Natural killer cell (primary cell): ENCODE data around the gene RELN. TPM values are rescaled to one million over a fixed set of nuclear protein-coding genes. Genes with fewer than 3 reads are reported as not detected.

Experiments used
- ATAC-seq, 3 donors: fragments of 150-1000 bp in 2 of 3; fragments of 200-7000 bp in 1 of 3; cut with Tn5 transposase; 1 replicate in 1 of 3; 2 replicates in 2 of 3; pipeline ENCODE4 v1.10.0; 2021; ENCODE audit warnings: mild to moderate bottlenecking in 2 of 3, moderate library complexity in 2 of 3
- DNase-seq, 2 donors: peaks; one replicate each; pipeline versions ENCODE4 v3.0.0 to v3.0.0-alpha.2; 2013 to 2021; ENCODE audit warnings: mixed read lengths in 1 of 2
- H3K27ac ChIP-seq: one replicate; pipeline ENCODE4 v1.5.1; 2013; ENCODE audit warnings: mild to moderate bottlenecking, low read length
- H3K27me3 ChIP-seq: one replicate; pipeline ENCODE4 v1.6.1; 2013; ENCODE audit warnings: low read length; ENCODE audit not compliant: control insufficient read depth, insufficient read depth
- H3K36me3 ChIP-seq: one replicate; pipeline ENCODE4 v1.6.1; 2013; ENCODE audit warnings: low read length; ENCODE audit not compliant: control insufficient read depth, insufficient read depth
- H3K4me1 ChIP-seq: one replicate; pipeline ENCODE4 v1.6.1; 2013; ENCODE audit warnings: low read length; ENCODE audit not compliant: control insufficient read depth, insufficient read depth
- H3K4me3 ChIP-seq: one replicate; pipeline ENCODE4 v1.5.1; 2013; ENCODE audit warnings: low read length
- H3K9me3 ChIP-seq: one replicate; pipeline ENCODE4 v1.6.1; 2013; ENCODE audit warnings: low read length; ENCODE audit not compliant: control insufficient read depth, insufficient read depth
- H3K27ac Mint-ChIP-seq, 2 donors: one replicate each; pipeline ENCODE4 v1.8.0; 2022; ENCODE audit warnings: mild to moderate bottlenecking in 2 of 2, mixed read lengths in 2 of 2, moderate library complexity in 1 of 2
- H3K27me3 Mint-ChIP-seq, 2 donors: one replicate each; pipeline ENCODE4 v1.8.0; 2022; ENCODE audit warnings: low read depth in 2 of 2, mixed read lengths in 2 of 2
- H3K36me3 Mint-ChIP-seq: one replicate; pipeline ENCODE4 v1.8.0; 2022; ENCODE audit warnings: mixed read lengths
- H3K4me1 Mint-ChIP-seq, 2 donors: one replicate each; pipeline ENCODE4 v1.8.0; 2022; ENCODE audit warnings: mixed read lengths in 2 of 2
- H3K4me3 Mint-ChIP-seq: one replicate; pipeline ENCODE4 v1.8.0; 2022; ENCODE audit warnings: mild to moderate bottlenecking, moderate library complexity, mixed read lengths
- H3K9me3 Mint-ChIP-seq, 2 donors: one replicate each; pipeline ENCODE4 v1.8.0; 2022; ENCODE audit warnings: mixed read lengths in 2 of 2
- WGBS: methylation state at CpG from one replicate; pipeline ENCODE4 v1.1.7; 2013; ENCODE audit warnings: missing lambda C conversion rate; ENCODE audit not compliant: insufficient coverage; 5-methylcytosine and 5-hydroxymethylcytosine counted together
- intact Hi-C: fragments of 100-400 bp; cut with micrococcal nuclease; formaldehyde crosslinking; loops from one replicate; pipeline ENCODE4 v1.14.2; 2022
- total RNA-seq, 4 donors: library from RNA; stranded (reverse); fragments of 120-200 nt in 1 of 4; gene quantifications; one replicate each; pipeline versions ENCODE4 v1.2.3 to v1.2.4, GENCODE V29; 2013 to 2022
- TF ChIP-seq, protein P1 (sequence below): fragments of 200-600 bp; IDR thresholded peaks from one replicate; pipeline ENCODE4 v1.8.0; 2022; ENCODE audit warnings: antibody characterized with exemption

Gene RELN
- total RNA-seq, 3 donors from 2014 or later (not counting 1 experiment from before 2014, with no cell fraction given): not detected

DNA sequence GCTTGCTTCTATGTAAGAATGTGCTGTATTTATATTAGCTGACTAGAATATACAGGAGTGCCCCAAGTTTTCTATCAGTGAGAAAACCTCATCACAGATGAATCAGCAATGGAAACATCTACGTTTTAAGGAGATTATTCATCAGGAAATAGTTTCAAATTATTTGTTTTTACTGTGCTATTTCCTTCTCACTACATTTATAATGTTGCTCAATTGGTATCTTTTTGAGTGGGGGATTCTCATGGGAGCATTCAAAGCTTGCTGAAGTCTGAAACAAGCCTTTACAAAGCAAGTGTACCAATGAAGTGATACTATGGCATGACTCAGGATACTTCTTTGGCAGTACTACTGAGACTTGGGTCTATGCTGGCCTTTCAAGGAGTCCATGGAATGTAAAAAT lies 352.4 kb downstream of the RELN start:
- Mint-ChIP-seq H3K9me3 (peaks cover 0 to 6% of the 10 kb centered on the region in 2 donors), H3K27me3 (no peaks in the 10 kb centered on the region), H3K4me3 (no peak overlapping the region), H3K27ac (no peak overlapping the region), H3K36me3 (no peaks in the 10 kb centered on the region), H3K4me1 (no peaks in the 10 kb centered on the region)
- no peak overlapping the region for H3K4me3 ChIP-seq
- TF ChIP-seq, protein P1, sequence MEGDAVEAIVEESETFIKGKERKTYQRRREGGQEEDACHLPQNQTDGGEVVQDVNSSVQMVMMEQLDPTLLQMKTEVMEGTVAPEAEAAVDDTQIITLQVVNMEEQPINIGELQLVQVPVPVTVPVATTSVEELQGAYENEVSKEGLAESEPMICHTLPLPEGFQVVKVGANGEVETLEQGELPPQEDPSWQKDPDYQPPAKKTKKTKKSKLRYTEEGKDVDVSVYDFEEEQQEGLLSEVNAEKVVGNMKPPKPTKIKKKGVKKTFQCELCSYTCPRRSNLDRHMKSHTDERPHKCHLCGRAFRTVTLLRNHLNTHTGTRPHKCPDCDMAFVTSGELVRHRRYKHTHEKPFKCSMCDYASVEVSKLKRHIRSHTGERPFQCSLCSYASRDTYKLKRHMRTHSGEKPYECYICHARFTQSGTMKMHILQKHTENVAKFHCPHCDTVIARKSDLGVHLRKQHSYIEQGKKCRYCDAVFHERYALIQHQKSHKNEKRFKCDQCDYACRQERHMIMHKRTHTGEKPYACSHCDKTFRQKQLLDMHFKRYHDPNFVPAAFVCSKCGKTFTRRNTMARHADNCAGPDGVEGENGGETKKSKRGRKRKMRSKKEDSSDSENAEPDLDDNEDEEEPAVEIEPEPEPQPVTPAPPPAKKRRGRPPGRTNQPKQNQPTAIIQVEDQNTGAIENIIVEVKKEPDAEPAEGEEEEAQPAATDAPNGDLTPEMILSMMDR: no peak
- no peaks in the 10 kb centered on the region for H3K4me1 ChIP-seq
- H3K27me3 ChIP-seq: no peaks in the 10 kb centered on the region
- intact Hi-C loops: no loop called here
- ATAC-seq (no peak), DNase-seq (no peak)
- no peaks in the 10 kb centered on the region for H3K36me3 ChIP-seq
- H3K27ac ChIP-seq: no peak overlapping the region
- no CpG with 5 or more reads among the region's 1 CpG for WGBS
- H3K9me3 ChIP-seq: no peaks in the 10 kb centered on the region

DNA sequence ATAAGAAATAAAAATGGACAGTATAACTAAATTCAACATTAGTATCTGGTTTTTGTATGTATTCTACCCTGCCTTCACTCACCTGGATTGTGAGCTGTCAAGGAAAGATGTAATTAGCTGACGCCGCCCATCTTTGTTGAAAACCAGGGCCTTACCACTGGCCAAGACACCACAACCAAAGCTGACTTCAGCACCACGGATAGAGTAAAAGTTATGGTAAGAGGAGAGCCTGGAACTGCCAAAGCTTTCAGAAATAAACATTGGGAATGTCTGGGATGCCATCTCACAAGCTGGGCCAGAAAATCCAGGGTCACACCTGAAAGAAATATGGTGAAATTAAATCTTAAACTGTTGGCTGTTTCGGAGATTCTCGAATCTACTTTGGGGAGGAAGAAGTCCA lies 353.3 kb downstream of the RELN start:
- no peak overlapping the region for H3K4me3 ChIP-seq
- TF ChIP-seq, protein P1: no peak
- H3K27me3 ChIP-seq: no peaks in the 10 kb centered on the region
- H3K36me3 ChIP-seq: no peaks in the 10 kb centered on the region
- Mint-ChIP-seq H3K36me3 (no peaks in the 10 kb centered on the region), H3K27me3 (no peaks in the 10 kb centered on the region), H3K9me3 (peaks cover 0 to 6% of the 10 kb centered on the region in 2 donors), H3K4me1 (no peaks in the 10 kb centered on the region), H3K4me3 (no peak overlapping the region), H3K27ac (no peak overlapping the region)
- no peak overlapping the region for H3K27ac ChIP-seq
- intact Hi-C loops: no loop called here
- ATAC-seq (no peak), DNase-seq (no peak)
- no peaks in the 10 kb centered on the region for H3K4me1 ChIP-seq
- WGBS: 54% methylated on average over 3 of the region's 5 CpGs
- no peaks in the 10 kb centered on the region for H3K9me3 ChIP-seq

DNA sequence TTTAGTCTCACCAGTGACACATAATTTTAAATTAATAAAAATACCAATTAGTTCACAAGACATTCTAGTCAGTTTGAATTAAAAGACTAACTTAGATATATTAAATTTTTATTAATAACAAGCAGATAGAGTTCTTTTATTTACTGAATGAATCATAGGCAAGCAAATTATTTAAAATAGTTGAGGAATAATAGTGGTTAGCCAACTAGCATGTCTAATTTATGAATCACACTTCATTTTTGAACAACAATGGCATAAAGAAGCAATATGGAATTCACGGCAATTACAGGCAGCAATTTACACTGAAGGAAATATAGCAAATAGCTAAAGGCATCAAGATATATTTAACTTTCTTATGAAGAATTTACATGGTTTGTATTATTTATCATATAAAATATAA lies 356.5 kb downstream of the RELN start:
- DNase-seq (no peak), ATAC-seq (no peak)
- intact Hi-C loops: no loop called here
- Histone ChIP-seq H3K27ac (no peak overlapping the region), H3K9me3 (no peaks in the 10 kb centered on the region), H3K36me3 (no peaks in the 10 kb centered on the region), H3K27me3 (no peaks in the 10 kb centered on the region), H3K4me3 (no peak overlapping the region), H3K4me1 (no peaks in the 10 kb centered on the region)
- no peaks in the 10 kb centered on the region for H3K27me3 Mint-ChIP-seq
- H3K4me1 Mint-ChIP-seq: no peaks in the 10 kb centered on the region
- H3K27ac Mint-ChIP-seq: no peak overlapping the region
- TF ChIP-seq, protein P1: no peak
- H3K4me3 Mint-ChIP-seq: no peak overlapping the region
- no CpG with 5 or more reads among the region's 1 CpG for WGBS
- H3K36me3 Mint-ChIP-seq: no peaks in the 10 kb centered on the region
- H3K9me3 Mint-ChIP-seq: peaks cover 0 to 2% of the 10 kb centered on the region in 2 donors

DNA sequence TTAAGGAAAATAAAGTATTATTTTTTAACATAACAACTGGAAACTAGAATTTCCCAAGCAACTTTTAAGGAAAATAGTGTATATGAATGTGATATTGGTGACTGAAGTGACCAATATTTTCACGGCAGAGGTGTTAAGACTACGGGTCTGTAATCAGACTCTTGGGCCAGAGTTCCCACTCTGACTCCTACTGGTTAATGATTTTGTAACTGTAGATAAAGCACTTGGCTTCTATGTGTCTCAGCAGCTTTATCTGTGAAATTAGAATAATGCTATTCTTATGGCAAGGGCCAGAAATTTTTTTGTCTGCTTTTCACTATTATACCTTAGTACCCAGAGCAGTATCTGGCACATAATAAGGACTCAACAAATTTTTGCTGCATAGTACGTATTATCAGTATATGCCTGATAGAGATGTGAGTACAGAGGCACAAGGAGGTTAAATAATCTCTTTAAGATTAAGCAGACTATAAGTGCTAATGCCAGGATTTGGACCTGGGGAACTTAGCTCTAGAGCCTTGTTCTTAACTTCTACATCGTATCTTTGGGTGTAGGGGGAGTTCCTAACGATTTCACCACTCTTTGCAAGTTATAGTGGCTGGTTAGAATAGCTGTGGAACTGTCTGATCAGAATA lies 357.3 kb downstream of the RELN start:
- DNase-seq (no peak), ATAC-seq (no peak)
- intact Hi-C loops: no loop called here
- no peaks in the 10 kb centered on the region for H3K36me3 Mint-ChIP-seq
- H3K4me1 Mint-ChIP-seq: no peaks in the 10 kb centered on the region
- H3K27me3 Mint-ChIP-seq: no peaks in the 10 kb centered on the region
- H3K36me3 ChIP-seq: no peaks in the 10 kb centered on the region
- no peak overlapping the region for H3K4me3 Mint-ChIP-seq
- H3K27ac Mint-ChIP-seq: no peak overlapping the region
- H3K9me3 Mint-ChIP-seq: no peaks in the 10 kb centered on the region
- H3K9me3 ChIP-seq: no peaks in the 10 kb centered on the region
- WGBS: 49% methylated on average over 4 of the region's 5 CpGs
- no peak overlapping the region for H3K27ac ChIP-seq
- no peaks in the 10 kb centered on the region for H3K4me1 ChIP-seq
- H3K27me3 ChIP-seq: no peaks in the 10 kb centered on the region
- H3K4me3 ChIP-seq: no peak overlapping the region
- TF ChIP-seq, protein P1: no peak
